Inflammatory macrophage treated with lipopolysaccharide for 4 hours (primary cell): Measurements from ENCODE around the gene SLC8A2.

Source experiments
- DNase-seq: peaks from one replicate; pipeline ENCODE4 v3.0.0-alpha.2; 2020

SLC8A2 gene

GRCh38 chr19:47485210-47485609, 13.5 kb upstream of the SLC8A2 start:
- no peak for DNase-seq

GRCh38 chr19:47483800-47484690, 12.4 kb upstream of the SLC8A2 start, which contains the start of gene KPTN:
TSS of gene KPTN (minus strand) at chr19:47484219. CDS start at chr19:47484160, 59 bp downstream.
- DNase-seq, result peak; percentile 89

- no peak for DNase-seq
Measured at GRCh38 chr19:47483200-47483599, 11.5 kb upstream of the SLC8A2 start.

- no peak for DNase-seq
Measured at GRCh38 chr19:47481460-47482052, 9.9 kb upstream of the SLC8A2 start.

GRCh38 chr19:47480658-47481057, 9.0 kb upstream of the SLC8A2 start:
- DNase-seq, result no peak

GRCh38 chr19:47479701-47480503, 8.2 kb upstream of the SLC8A2 start:
- DNase-seq, result peak; percentile 17

- no peak for DNase-seq
Measured at GRCh38 chr19:47476438-47476972, 4.8 kb upstream of the SLC8A2 start.

- peak; percentile 78 for DNase-seq
Measured at GRCh38 chr19:47475465-47475864, 3.8 kb upstream of the SLC8A2 start.

- DNase-seq, result no peak
Measured at GRCh38 chr19:47473336-47473735, 1.6 kb upstream of the SLC8A2 start.

- no peak for DNase-seq
Measured at GRCh38 chr19:47471381-47471732, 336 bp downstream of the SLC8A2 start.

GRCh38 chr19:47470447-47471195, 1.1 kb downstream of the SLC8A2 start:
- no peak for DNase-seq

GRCh38 chr19:47469719-47470118, 2.0 kb downstream of the SLC8A2 start:
- DNase-seq, result no peak

- no peak for DNase-seq
Measured at GRCh38 chr19:47469363-47469700, 2.4 kb downstream of the SLC8A2 start.

GRCh38 chr19:47467914-47468313, 3.8 kb downstream of the SLC8A2 start:
- DNase-seq, result no peak

GRCh38 chr19:47465957-47466356, 5.7 kb downstream of the SLC8A2 start:
- DNase-seq, result no peak

- no peak for DNase-seq
Measured at GRCh38 chr19:47464675-47465419, 6.8 kb downstream of the SLC8A2 start.

GRCh38 chr19:47461876-47462275, 9.8 kb downstream of the SLC8A2 start:
- DNase-seq, result no peak

GRCh38 chr19:47459477-47459876, 12.2 kb downstream of the SLC8A2 start:
- DNase-seq, result no peak

- DNase-seq, result no peak
Measured at GRCh38 chr19:47458672-47459071, 13.0 kb downstream of the SLC8A2 start.

GRCh38 chr19:47456721-47457474, 14.8 kb downstream of the SLC8A2 start:
- DNase-seq, result no peak

GRCh38 chr19:47450478-47450877, 21.2 kb downstream of the SLC8A2 start:
- DNase-seq, result no peak
